ENCODE data around the gene SERINC4.
A peak's percentile ranks its signal among the peaks of the same experiment; 100 is the strongest.
"Not testable (repeated sequence)": the region's sequence is repeated elsewhere in the genome, so short reads cannot be mapped to it uniquely, and the experiment has no call there.

The SERINC4 gene

GRCh38 chr15:43799945-43800285, at the start of gene SERINC4:
Gene SERINC4, minus strand, starts transcription at chr15:43800220. Its CDS starts 234 bp downstream, at chr15:43799986.
- DNase-seq (ENCODE audit: low read depth in 2 of 2) = no peak

- DNase-seq (ENCODE audit: low read depth in 2 of 2) = no peak
Observed at GRCh38 chr15:43845421-43845820, 45.4 kb upstream of the SERINC4 start.

GRCh38 chr15:43832485-43832884, 32.5 kb upstream of the SERINC4 start:
- not testable (repeated sequence) for DNase-seq (ENCODE audit: low read depth in 2 of 2)

GRCh38 chr15:43831519-43832052, 31.6 kb upstream of the SERINC4 start:
- not testable (repeated sequence) for DNase-seq (ENCODE audit: low read depth in 2 of 2)

GRCh38 chr15:43830691-43831275, 30.8 kb upstream of the SERINC4 start:
- DNase-seq (ENCODE audit: low read depth in 2 of 2) = not testable (repeated sequence)

GRCh38 chr15:43829951-43830540, 30.0 kb upstream of the SERINC4 start:
- not testable (repeated sequence) for DNase-seq (ENCODE audit: low read depth in 2 of 2)

GRCh38 chr15:43828061-43828657, 28.1 kb upstream of the SERINC4 start:
- no peak for DNase-seq (ENCODE audit: low read depth in 2 of 2)

GRCh38 chr15:43826508-43827341, 26.7 kb upstream of the SERINC4 start, which contains the start of gene WDR76:
Gene WDR76, plus strand, starts transcription at chr15:43827002. Its CDS starts 31 bp downstream, at chr15:43827033.
- DNase-seq (ENCODE audit: low read depth in 2 of 2) = peak; percentile 66 to 83

- no peak for DNase-seq (ENCODE audit: low read depth in 2 of 2)
Observed at GRCh38 chr15:43826029-43826507, 26.0 kb upstream of the SERINC4 start.

GRCh38 chr15:43825305-43825704, 25.3 kb upstream of the SERINC4 start:
- DNase-seq (ENCODE audit: low read depth in 2 of 2) = not testable (repeated sequence)

GRCh38 chr15:43824302-43825246, 24.6 kb upstream of the SERINC4 start, which contains the start of gene MFAP1:
Gene MFAP1, minus strand, starts transcription at chr15:43824690. Its CDS starts 121 bp downstream, at chr15:43824569.
- peak; percentile 84 to 87 for DNase-seq (ENCODE audit: low read depth in 2 of 2)

- no peak for DNase-seq (ENCODE audit: low read depth in 2 of 2)
Observed at GRCh38 chr15:43821505-43821904, 21.5 kb upstream of the SERINC4 start.

- DNase-seq (ENCODE audit: low read depth in 2 of 2) = not testable (repeated sequence)
Observed at GRCh38 chr15:43815064-43815463, 15.0 kb upstream of the SERINC4 start.

GRCh38 chr15:43808960-43809678, 9.1 kb upstream of the SERINC4 start:
- no peak for DNase-seq (ENCODE audit: low read depth in 2 of 2)

- DNase-seq (ENCODE audit: low read depth in 2 of 2) = no peak
Observed at GRCh38 chr15:43808435-43808950, 8.5 kb upstream of the SERINC4 start.

- not testable (repeated sequence) for DNase-seq (ENCODE audit: low read depth in 2 of 2)
Observed at GRCh38 chr15:43802676-43803075, 2.7 kb upstream of the SERINC4 start.

GRCh38 chr15:43800286-43801141, 494 bp upstream of the SERINC4 start, which contains the start of gene HYPK:
Gene HYPK, plus strand, starts transcription at chr15:43800599. Its CDS starts 24 bp downstream, at chr15:43800623.
- peak; percentile 78 to 87 for DNase-seq (ENCODE audit: low read depth in 2 of 2)

GRCh38 chr15:43799209-43799944, 643 bp downstream of the SERINC4 start:
- DNase-seq (ENCODE audit: low read depth in 2 of 2) = no peak

Measured in stimulated activated CD4-positive, alpha-beta T cell treated with anti-CD3 and anti-CD28 coated beads, Interleukin-12 subunit alpha, Interleukin-12 subunit beta, amount 100 ng/mL, for 24 hours (primary cell).